ENCODE data around the gene FNBP1. TPM values are rescaled to one million over a fixed set of nuclear protein-coding genes. Genes with fewer than 3 reads are reported as not detected.

FNBP1 gene
- total and polyA plus RNA-seq, 2 of the 13 experiments (the other 11 are each of a cell fraction or from before 2014, with no cell fraction given) = 5.4 to 19.5 TPM

DNA sequence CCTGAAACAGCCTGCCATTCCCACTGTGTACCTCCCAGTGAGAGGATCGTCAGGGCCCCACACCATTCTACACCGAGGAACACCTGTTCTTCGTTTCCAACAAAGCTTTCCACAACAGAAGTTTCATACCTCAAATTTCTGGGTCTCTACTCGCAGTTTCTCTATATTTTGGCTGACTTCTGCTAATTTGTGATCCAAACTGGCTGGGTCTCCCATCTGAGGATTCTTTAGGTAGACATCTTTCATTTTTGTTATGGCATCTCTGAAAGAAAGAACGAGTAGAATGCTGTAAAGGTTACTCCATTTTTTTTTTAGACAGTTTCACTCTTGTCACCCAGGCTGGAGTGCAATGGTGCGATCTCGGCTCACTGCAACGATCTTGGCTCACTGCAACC is 140.3 kb downstream of the FNBP1 start:
- Histone ChIP-seq H3K4me2 (ENCODE audit: low read depth, low read length) (no peak overlapping the region), H3K9me3 (ENCODE audit: low read length) (no peaks in the 10 kb centered on the region), H3K4me3 (replicated peaks in 1 of 3; ENCODE audit: insufficient read depth in 1 of 3, low read depth in 2 of 3, low read length in 3 of 3) (no peak overlapping the region), H4K20me1 (ENCODE audit: insufficient read depth, low read length) (no peaks in the 10 kb centered on the region), H3K4me1 (ENCODE audit: insufficient read depth, low read length) (no peaks in the 10 kb centered on the region), H3K9ac (ENCODE audit: insufficient read depth, low read depth, low read length) (no peak overlapping the region), H3K27ac (ENCODE audit: extremely low read length, insufficient read depth, low read length) (no peak overlapping the region), H3K79me2 (ENCODE audit: insufficient read depth, low read length) (no peaks in the 10 kb centered on the region), H2AFZ (ENCODE audit: low read length) (no peak overlapping the region), H3K36me3 (replicated peaks in 1 of 2; ENCODE audit: control insufficient read depth in 1 of 2, insufficient read depth in 2 of 2, low read length in 2 of 2) (peaks cover 4 to 7% of the 10 kb centered on the region in 2 experiments; a peak in 2 of 5 replicates), H3K27me3 (ENCODE audit: control insufficient read depth in 1 of 2, insufficient read depth in 2 of 2, low read length in 2 of 2) (no peaks in the 10 kb centered on the region)
- FAIRE-seq (no peak), ATAC-seq (no peak), DNase-seq (ENCODE audit: low spot score) (no peak)
- BruUV-seq (replicated peaks) = no TSS peak
- TF ChIP-seq ZNF382 (CRISPR knock-in tag; IDR thresholded peaks at IDR 0.05; ENCODE audit: borderline replicate concordance) = no peak
- TF ChIP-seq ZNF501 (CRISPR knock-in tag; IDR thresholded peaks at IDR 0.05) = no peak
- no peak for TF ChIP-seq ZNF530 (CRISPR knock-in tag; IDR thresholded peaks at IDR 0.05; ENCODE audit: low read depth)
- TF ChIP-seq, protein P1, sequence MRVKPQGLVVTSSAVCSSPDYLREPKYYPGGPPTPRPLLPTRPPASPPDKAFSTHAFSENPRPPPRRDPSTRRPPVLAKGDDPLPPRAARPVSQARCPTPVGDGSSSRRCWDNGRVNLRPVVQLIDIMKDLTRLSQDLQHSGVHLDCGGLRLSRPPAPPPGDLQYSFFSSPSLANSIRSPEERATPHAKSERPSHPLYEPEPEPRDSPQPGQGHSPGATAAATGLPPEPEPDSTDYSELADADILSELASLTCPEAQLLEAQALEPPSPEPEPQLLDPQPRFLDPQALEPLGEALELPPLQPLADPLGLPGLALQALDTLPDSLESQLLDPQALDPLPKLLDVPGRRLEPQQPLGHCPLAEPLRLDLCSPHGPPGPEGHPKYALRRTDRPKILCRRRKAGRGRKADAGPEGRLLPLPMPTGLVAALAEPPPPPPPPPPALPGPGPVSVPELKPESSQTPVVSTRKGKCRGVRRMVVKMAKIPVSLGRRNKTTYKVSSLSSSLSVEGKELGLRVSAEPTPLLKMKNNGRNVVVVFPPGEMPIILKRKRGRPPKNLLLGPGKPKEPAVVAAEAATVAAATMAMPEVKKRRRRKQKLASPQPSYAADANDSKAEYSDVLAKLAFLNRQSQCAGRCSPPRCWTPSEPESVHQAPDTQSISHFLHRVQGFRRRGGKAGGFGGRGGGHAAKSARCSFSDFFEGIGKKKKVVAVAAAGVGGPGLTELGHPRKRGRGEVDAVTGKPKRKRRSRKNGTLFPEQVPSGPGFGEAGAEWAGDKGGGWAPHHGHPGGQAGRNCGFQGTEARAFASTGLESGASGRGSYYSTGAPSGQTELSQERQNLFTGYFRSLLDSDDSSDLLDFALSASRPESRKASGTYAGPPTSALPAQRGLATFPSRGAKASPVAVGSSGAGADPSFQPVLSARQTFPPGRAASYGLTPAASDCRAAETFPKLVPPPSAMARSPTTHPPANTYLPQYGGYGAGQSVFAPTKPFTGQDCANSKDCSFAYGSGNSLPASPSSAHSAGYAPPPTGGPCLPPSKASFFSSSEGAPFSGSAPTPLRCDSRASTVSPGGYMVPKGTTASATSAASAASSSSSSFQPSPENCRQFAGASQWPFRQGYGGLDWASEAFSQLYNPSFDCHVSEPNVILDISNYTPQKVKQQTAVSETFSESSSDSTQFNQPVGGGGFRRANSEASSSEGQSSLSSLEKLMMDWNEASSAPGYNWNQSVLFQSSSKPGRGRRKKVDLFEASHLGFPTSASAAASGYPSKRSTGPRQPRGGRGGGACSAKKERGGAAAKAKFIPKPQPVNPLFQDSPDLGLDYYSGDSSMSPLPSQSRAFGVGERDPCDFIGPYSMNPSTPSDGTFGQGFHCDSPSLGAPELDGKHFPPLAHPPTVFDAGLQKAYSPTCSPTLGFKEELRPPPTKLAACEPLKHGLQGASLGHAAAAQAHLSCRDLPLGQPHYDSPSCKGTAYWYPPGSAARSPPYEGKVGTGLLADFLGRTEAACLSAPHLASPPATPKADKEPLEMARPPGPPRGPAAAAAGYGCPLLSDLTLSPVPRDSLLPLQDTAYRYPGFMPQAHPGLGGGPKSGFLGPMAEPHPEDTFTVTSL (CRISPR knock-in tag; IDR thresholded peaks at IDR 0.05; ENCODE audit: borderline replicate concordance) = no peak
- no peak for TF ChIP-seq NCOA1 (CRISPR knock-in tag; IDR thresholded peaks at IDR 0.05)
- no peak for TF ChIP-seq MTA3 (CRISPR knock-in tag; IDR thresholded peaks at IDR 0.05)
- no peak for TF ChIP-seq ZFY (CRISPR knock-in tag; IDR thresholded peaks at IDR 0.05)
- no peak for TF ChIP-seq RBM39 (IDR thresholded peaks at IDR 0.05; ENCODE audit: low read depth, low read length, poor library complexity, severe bottlenecking)
- no peak for TF ChIP-seq ZKSCAN8 (CRISPR knock-in tag; IDR thresholded peaks at IDR 0.05; ENCODE audit: borderline replicate concordance)
- TF ChIP-seq, protein P2, sequence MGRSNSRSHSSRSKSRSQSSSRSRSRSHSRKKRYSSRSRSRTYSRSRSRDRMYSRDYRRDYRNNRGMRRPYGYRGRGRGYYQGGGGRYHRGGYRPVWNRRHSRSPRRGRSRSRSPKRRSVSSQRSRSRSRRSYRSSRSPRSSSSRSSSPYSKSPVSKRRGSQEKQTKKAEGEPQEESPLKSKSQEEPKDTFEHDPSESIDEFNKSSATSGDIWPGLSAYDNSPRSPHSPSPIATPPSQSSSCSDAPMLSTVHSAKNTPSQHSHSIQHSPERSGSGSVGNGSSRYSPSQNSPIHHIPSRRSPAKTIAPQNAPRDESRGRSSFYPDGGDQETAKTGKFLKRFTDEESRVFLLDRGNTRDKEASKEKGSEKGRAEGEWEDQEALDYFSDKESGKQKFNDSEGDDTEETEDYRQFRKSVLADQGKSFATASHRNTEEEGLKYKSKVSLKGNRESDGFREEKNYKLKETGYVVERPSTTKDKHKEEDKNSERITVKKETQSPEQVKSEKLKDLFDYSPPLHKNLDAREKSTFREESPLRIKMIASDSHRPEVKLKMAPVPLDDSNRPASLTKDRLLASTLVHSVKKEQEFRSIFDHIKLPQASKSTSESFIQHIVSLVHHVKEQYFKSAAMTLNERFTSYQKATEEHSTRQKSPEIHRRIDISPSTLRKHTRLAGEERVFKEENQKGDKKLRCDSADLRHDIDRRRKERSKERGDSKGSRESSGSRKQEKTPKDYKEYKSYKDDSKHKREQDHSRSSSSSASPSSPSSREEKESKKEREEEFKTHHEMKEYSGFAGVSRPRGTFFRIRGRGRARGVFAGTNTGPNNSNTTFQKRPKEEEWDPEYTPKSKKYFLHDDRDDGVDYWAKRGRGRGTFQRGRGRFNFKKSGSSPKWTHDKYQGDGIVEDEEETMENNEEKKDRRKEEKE (IDR thresholded peaks at IDR 0.05) = no peak
- TF ChIP-seq ZNF101 (CRISPR knock-in tag; IDR thresholded peaks at IDR 0.05; ENCODE audit: borderline replicate concordance, low read depth) = no peak
- TF ChIP-seq, protein P3, sequence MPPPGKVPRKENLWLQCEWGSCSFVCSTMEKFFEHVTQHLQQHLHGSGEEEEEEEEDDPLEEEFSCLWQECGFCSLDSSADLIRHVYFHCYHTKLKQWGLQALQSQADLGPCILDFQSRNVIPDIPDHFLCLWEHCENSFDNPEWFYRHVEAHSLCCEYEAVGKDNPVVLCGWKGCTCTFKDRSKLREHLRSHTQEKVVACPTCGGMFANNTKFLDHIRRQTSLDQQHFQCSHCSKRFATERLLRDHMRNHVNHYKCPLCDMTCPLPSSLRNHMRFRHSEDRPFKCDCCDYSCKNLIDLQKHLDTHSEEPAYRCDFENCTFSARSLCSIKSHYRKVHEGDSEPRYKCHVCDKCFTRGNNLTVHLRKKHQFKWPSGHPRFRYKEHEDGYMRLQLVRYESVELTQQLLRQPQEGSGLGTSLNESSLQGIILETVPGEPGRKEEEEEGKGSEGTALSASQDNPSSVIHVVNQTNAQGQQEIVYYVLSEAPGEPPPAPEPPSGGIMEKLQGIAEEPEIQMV (CRISPR knock-in tag; IDR thresholded peaks at IDR 0.05; ENCODE audit: low read depth) = no peak
- TF ChIP-seq POLR2G (IDR thresholded peaks at IDR 0.05; ENCODE audit: low read depth, low read length) = no peak
- TF ChIP-seq GABPB1 (CRISPR knock-in tag; IDR thresholded peaks at IDR 0.05) = no peak
- no peak for TF ChIP-seq ZNF703 (CRISPR knock-in tag; IDR thresholded peaks at IDR 0.05; ENCODE audit: borderline replicate concordance)
- in situ Hi-C loops (cut with HindIII; ENCODE audit: extremely low pct_ligation_motif_present, low pct_unique_long_range_greater_than_20kb) = no loop called here
- ChIA-PET POLR2A (no interaction called here), CTCF (ENCODE audit: low intra/inter-chr PET ratio, low total read pairs) (no interaction called here)
- intact Hi-C loops (cut with micrococcal nuclease; ENCODE audit: unreplicated experiment) = no loop called here
- WGBS (ENCODE audit: low lambda C conversion rate) = 96% methylated on average over 8 of the region's 8 CpGs
